B cell (primary cell): ENCODE results near the gene KCNQ5. TPM values are rescaled to one million over a fixed set of nuclear protein-coding genes. Genes with fewer than 3 reads are reported as not detected.

Experiments used
- ATAC-seq: fragments of 200-7000 bp; cut with Tn5 transposase; one replicate; pipeline ENCODE4 v1.10.0; 2021; ENCODE audit warnings: low read depth, mild to moderate bottlenecking, moderate number of reproducible peaks, moderate library complexity
- CTCF ChIA-PET: fragments of 350-600 bp; sonication (Branson Sonifier 250); formaldehyde crosslinking; loops from one replicate; lab custom pipeline; 2021; ENCODE audit warnings: antibody characterized with exemption, inconsistent platforms; lab: Charles Lee
- POLR2A ChIA-PET: fragments of 350-600 bp; sonication (Branson Sonifier 250); formaldehyde crosslinking; loops from one replicate; lab custom pipeline; 2021; ENCODE audit warnings: antibody characterized with exemption; lab: Charles Lee
- DNase-seq: peaks from one replicate; pipeline ENCODE4 v3.0.0; 2013
- H2AFZ ChIP-seq: 2 replicates; pipeline ENCODE4 v1.6.1; 2012; ENCODE audit warnings: mild to moderate bottlenecking, low read depth, low read length; ENCODE audit not compliant: insufficient read depth, poor library complexity, severe bottlenecking
- H3K27ac ChIP-seq, 2 donors: 1 replicate in 1 of 2; 2 replicates in 1 of 2; pipeline ENCODE4 v1.5.1; 2012 to 2013; ENCODE audit warnings: low read length in 2 of 2, mild to moderate bottlenecking in 2 of 2, moderate library complexity in 1 of 2
- H3K27me3 ChIP-seq, 4 experiments: fragments of 200-600 bp in 1 of 4; sonication (generic) in 1 of 4; replicated peaks in 1 of 4; 1 replicate in 2 of 4; 2 replicates in 2 of 4; pipeline versions ENCODE4 v1.6.1 to v1.7.0; 2013 to 2016; ENCODE audit warnings: low read length in 3 of 4, mild to moderate bottlenecking in 2 of 4, mixed read lengths in 1 of 4, moderate library complexity in 1 of 4; ENCODE audit not compliant: insufficient read depth in 4 of 4, control insufficient read depth in 3 of 4; ENCODE audit errors: control extremely low read depth in 1 of 4
- H3K36me3 ChIP-seq, 2 experiments: replicated peaks in 1 of 2; 1 replicate in 1 of 2; 2 replicates in 1 of 2; pipeline versions ENCODE4 v1.6.1 to v1.7.1; 2013; ENCODE audit warnings: low read length in 1 of 2; ENCODE audit not compliant: insufficient read depth in 2 of 2, control insufficient read depth in 1 of 2; ENCODE audit errors: control extremely low read depth in 1 of 2, extremely low read depth in 1 of 2
- H3K4me1 ChIP-seq, 2 donors: fragments of 200-600 bp in 1 of 2; sonication (generic) in 1 of 2; 1 replicate in 1 of 2; 2 replicates in 1 of 2; pipeline versions ENCODE4 v1.5.1 to v1.6.1; 2013 to 2017; ENCODE audit warnings: low read length in 2 of 2; ENCODE audit not compliant: control insufficient read depth in 2 of 2, insufficient read depth in 2 of 2
- H3K4me2 ChIP-seq: replicated peaks from 2 replicates; pipeline ENCODE3; 2012; ENCODE audit warnings: mild to moderate bottlenecking, low read depth, low read length; ENCODE audit not compliant: poor library complexity, severe bottlenecking
- H3K4me3 ChIP-seq, 5 experiments: fragments of 200-600 bp in 1 of 5; sonication (generic) in 1 of 5; 1 replicate in 3 of 5; 2 replicates in 2 of 5; pipeline versions ENCODE4 v1.5.1 to v1.7.0; 2011 to 2016; ENCODE audit warnings: low read length in 4 of 5, mild to moderate bottlenecking in 4 of 5, low read depth in 2 of 5, control low read depth in 1 of 5, moderate library complexity in 1 of 5; ENCODE audit not compliant: insufficient read depth in 1 of 5; ENCODE audit errors: control extremely low read depth in 1 of 5, extremely low read depth in 1 of 5
- H3K79me2 ChIP-seq: fragments of 200-600 bp; sonication (generic); one replicate; pipeline ENCODE4 v1.6.0; 2016; ENCODE audit warnings: low read length; ENCODE audit not compliant: control insufficient read depth, insufficient read depth
- H3K9ac ChIP-seq: fragments of 200-600 bp; sonication (generic); 2 replicates; pipeline ENCODE4 v1.6.1; 2017; ENCODE audit warnings: mild to moderate bottlenecking, low read length, moderate library complexity
- H3K9me3 ChIP-seq, 3 donors: one replicate each; pipeline versions ENCODE4 v1.6.1 to v1.7.1; 2013; ENCODE audit warnings: low read length in 2 of 3; ENCODE audit not compliant: control insufficient read depth in 2 of 3, insufficient read depth in 1 of 3; ENCODE audit errors: control extremely low read depth in 1 of 3
- H4K20me1 ChIP-seq: 2 replicates; pipeline ENCODE4 v1.6.0; 2012; ENCODE audit warnings: mild to moderate bottlenecking, low read length; ENCODE audit not compliant: insufficient read depth, control insufficient read depth, poor library complexity, severe bottlenecking
- H3K27ac Mint-ChIP-seq: one replicate; pipeline ENCODE4 v1.8.0; 2021; ENCODE audit warnings: mixed read lengths
- H3K27me3 Mint-ChIP-seq: one replicate; pipeline ENCODE4 v1.8.0; 2021; ENCODE audit warnings: mixed read lengths
- H3K4me1 Mint-ChIP-seq: one replicate; pipeline ENCODE4 v1.8.0; 2021; ENCODE audit warnings: mixed read lengths
- H3K4me3 Mint-ChIP-seq: one replicate; pipeline ENCODE4 v1.8.0; 2021; ENCODE audit warnings: mixed read lengths
- H3K9me3 Mint-ChIP-seq: one replicate; pipeline ENCODE4 v1.8.0; 2022; ENCODE audit warnings: mixed read lengths; ENCODE audit not compliant: insufficient read depth
- CTCF ChIP-seq: fragments of 200-600 bp; IDR thresholded peaks from one replicate; pipeline ENCODE4 v1.8.0; 2022; ENCODE audit warnings: antibody characterized with exemption, mild to moderate bottlenecking
- EZH2 ChIP-seq: IDR thresholded peaks from 2 replicates; pipeline ENCODE4 v1.6.1; 2012; ENCODE audit warnings: borderline replicate concordance, low read depth, mild to moderate bottlenecking, moderate library complexity, low read length; ENCODE audit not compliant: insufficient read depth, poor library complexity, severe bottlenecking
- WGBS: methylation state at CpG from one replicate; pipeline ENCODE4 v1.1.5; 2013; ENCODE audit warnings: missing lambda C conversion rate; ENCODE audit not compliant: insufficient coverage; 5-methylcytosine and 5-hydroxymethylcytosine counted together
- intact Hi-C: fragments of 100-400 bp; cut with micrococcal nuclease; formaldehyde crosslinking; loops from one replicate; pipeline ENCODE4 v1.10.0; 2022
- polyA plus RNA-seq: library from polyadenylated mRNA; depleted of rRNA; stranded (reverse); fragments of >200 nt; gene quantifications from 2 replicates; pipeline ENCODE4 v1.2.3, GENCODE V29; 2012
- total RNA-seq, 2 donors: library from RNA; stranded (reverse); fragments of 120-200 nt in 1 of 2; gene quantifications; 1 replicate in 1 of 2; 2 replicates in 1 of 2; pipeline versions ENCODE4 v1.2.3 to v1.2.4, GENCODE V29; 2013 to 2022

The KCNQ5 gene
- total and polyA plus RNA-seq, 2 donors (not counting 1 experiment from before 2014, with no cell fraction given): 2.3 to 9.4 TPM

- ChIA-PET POLR2A (interaction anchor here (0.6 kb wide), 1 partner anchor 228 kb away, joined by 4 read pairs; no protein-coding TSS in a partner anchor), CTCF (no interaction called here)
- ATAC-seq (no peak), DNase-seq (no peak)
- Histone ChIP-seq H3K9ac (no peak overlapping the region), H3K4me2 (no peak overlapping the region), H3K27me3 (no peaks in the 10 kb centered on the region), H3K4me3 (no peak overlapping the region), H3K79me2 (peaks cover 2% of the 10 kb centered on the region), H3K36me3 (no peaks in the 10 kb centered on the region), H2AFZ (no peak overlapping the region), H4K20me1 (no peaks in the 10 kb centered on the region), H3K4me1 (no peaks in the 10 kb centered on the region), H3K27ac (no peak overlapping the region), H3K9me3 (no peaks in the 10 kb centered on the region)
- Mint-ChIP-seq H3K4me3 (no peak overlapping the region), H3K4me1 (no peaks in the 10 kb centered on the region), H3K9me3 (peaks cover 2% of the 10 kb centered on the region), H3K27ac (no peak overlapping the region), H3K27me3 (no peaks in the 10 kb centered on the region)
- TF ChIP-seq CTCF (no peak), EZH2 (no peak)
- intact Hi-C loops: no loop called here
- no CpG with 5 or more reads among the region's 4 CpGs for WGBS
Measured at GRCh38 chr6:72842140-72842539, 220.3 kb downstream of the KCNQ5 start.

- no peak for TF ChIP-seq EZH2
- no peak for TF ChIP-seq CTCF
- H3K36me3 ChIP-seq: peaks cover 0 to 1% of the 10 kb centered on the region in 2 experiments
Measured at GRCh38 chr6:72844614-72845013, 222.8 kb downstream of the KCNQ5 start.

More at GRCh38 chr6:72844614-72845013, 222.8 kb downstream of the KCNQ5 start:
- Histone ChIP-seq H3K9me3 (no peaks in the 10 kb centered on the region), H3K79me2 (peaks cover 2% of the 10 kb centered on the region), H3K4me2 (no peak overlapping the region), H3K4me1 (no peaks in the 10 kb centered on the region), H2AFZ (no peak overlapping the region), H3K4me3 (no peak overlapping the region), H4K20me1 (no peaks in the 10 kb centered on the region), H3K27me3 (no peaks in the 10 kb centered on the region), H3K27ac (no peak overlapping the region), H3K9ac (no peak overlapping the region)
- ChIA-PET CTCF (interaction anchor here (1.3 kb wide), 1 partner anchor 228 kb away, joined by 3 read pairs; no protein-coding TSS in a partner anchor), POLR2A (no interaction called here)
- Mint-ChIP-seq H3K27me3 (no peaks in the 10 kb centered on the region), H3K4me3 (no peak overlapping the region), H3K4me1 (no peaks in the 10 kb centered on the region), H3K9me3 (peaks cover 2% of the 10 kb centered on the region), H3K27ac (no peak overlapping the region)
- no peak for DNase-seq
- WGBS: no CpG with 5 or more reads among the region's 4 CpGs
- intact Hi-C loops: no loop called here
- no peak for ATAC-seq
